NCI-H128 (cell line): Measurements from ENCODE around the gene ALKBH3.

ENCODE experiments used
- DNase-seq: peaks from one replicate; lab custom pipeline; 2025; ENCODE audit not compliant: unreplicated experiment; lab: John Stamatoyannopoulos, UW

ALKBH3 gene

GRCh38 chr11:43921561-43922294 lies 41.1 kb downstream of the ALKBH3 start:
- no peak for DNase-seq

- no peak for DNase-seq
Measured at GRCh38 chr11:43922295-43922648, 41.6 kb downstream of the ALKBH3 start.

GRCh38 chr11:43922744-43923405 lies 42.2 kb downstream of the ALKBH3 start:
- no peak for DNase-seq

GRCh38 chr11:43923406-43924111 lies 42.9 kb downstream of the ALKBH3 start:
- DNase-seq: no peak

GRCh38 chr11:43924112-43924855 lies 43.7 kb downstream of the ALKBH3 start:
- DNase-seq: no peak

- no peak for DNase-seq
Measured at GRCh38 chr11:43925063-43925931, 44.7 kb downstream of the ALKBH3 start.

- no peak for DNase-seq
Measured at GRCh38 chr11:43925932-43926505, 45.4 kb downstream of the ALKBH3 start.

- no peak for DNase-seq
Measured at GRCh38 chr11:43927070-43927469, 46.4 kb downstream of the ALKBH3 start.

GRCh38 chr11:43927925-43928707 lies 47.5 kb downstream of the ALKBH3 start:
- DNase-seq: no peak

GRCh38 chr11:43928721-43929120 lies 48.1 kb downstream of the ALKBH3 start:
- DNase-seq: no peak

GRCh38 chr11:43930868-43931716 lies 50.5 kb downstream of the ALKBH3 start:
- no peak for DNase-seq

- no peak for DNase-seq
Measured at GRCh38 chr11:43931717-43932039, 51.0 kb downstream of the ALKBH3 start.

- no peak for DNase-seq
Measured at GRCh38 chr11:43933226-43933607, 52.6 kb downstream of the ALKBH3 start.

GRCh38 chr11:43933608-43934551 lies 53.2 kb downstream of the ALKBH3 start:
- no peak for DNase-seq

GRCh38 chr11:43934601-43935423 lies 54.2 kb downstream of the ALKBH3 start:
- no peak for DNase-seq

GRCh38 chr11:43935424-43935979 lies 54.9 kb downstream of the ALKBH3 start:
- DNase-seq: no peak
